HG02798 (cell line): ENCODE measurements around the gene TRUB1.
"Not testable (repeated sequence)": the region's sequence is repeated elsewhere in the genome, so short reads cannot be mapped to it uniquely, and the experiment has no call there.

Source experiments
- ATAC-seq: cut with Tn5 transposase; IDR thresholded peaks from one replicate; pipeline ENCODE4 v1.9.1; 2021; ENCODE audit warnings: mild to moderate bottlenecking; ENCODE audit not compliant: unreplicated experiment, poor library complexity

Gene TRUB1

DNA sequence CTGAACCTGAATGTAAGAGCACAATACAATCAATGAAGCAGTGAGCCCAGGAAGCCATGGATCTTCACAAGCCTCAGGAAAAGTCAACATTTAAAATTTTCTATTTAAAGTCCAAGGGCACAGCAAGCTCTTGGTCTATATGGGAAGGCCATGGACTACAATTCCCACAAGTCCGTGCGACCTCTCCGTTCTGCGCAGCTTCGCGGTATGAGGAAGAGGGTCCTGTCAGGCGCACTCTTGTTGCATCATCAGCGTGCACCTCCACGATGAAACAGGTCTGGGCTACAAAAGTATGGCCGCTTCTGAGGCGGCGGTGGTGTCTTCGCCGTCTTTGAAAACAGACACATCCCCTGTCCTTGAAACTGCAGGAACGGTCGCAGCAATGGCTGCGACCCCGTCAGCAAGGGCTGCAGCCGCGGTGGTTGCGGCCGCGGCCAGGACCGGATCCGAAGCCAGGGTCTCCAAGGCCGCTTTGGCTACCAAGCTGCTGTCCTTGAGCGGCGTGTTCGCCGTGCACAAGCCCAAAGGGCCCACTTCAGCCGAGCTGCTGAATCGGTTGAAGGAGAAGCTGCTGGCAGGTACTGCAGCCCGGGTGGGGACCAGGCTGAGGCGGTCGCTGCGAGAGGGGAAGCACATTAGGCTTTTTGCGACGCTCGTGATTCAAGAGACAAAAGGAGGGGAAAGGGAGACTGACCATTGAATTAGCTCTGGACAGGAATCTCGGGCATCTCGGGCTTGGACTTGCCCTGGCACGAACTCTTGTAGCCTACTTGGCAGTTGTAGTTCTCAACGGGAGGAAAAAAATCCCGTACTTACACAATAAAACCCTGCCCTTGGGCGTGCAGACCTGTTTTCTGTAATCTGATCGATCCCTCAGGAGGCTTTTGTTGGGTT, at the start of gene TRUB1:
TRUB1 (plus strand) TSS at position 234 of the 894 bp plus-strand sequence; CDS start at position 293, 59 bp downstream.
- ATAC-seq = peak; percentile 100

DNA sequence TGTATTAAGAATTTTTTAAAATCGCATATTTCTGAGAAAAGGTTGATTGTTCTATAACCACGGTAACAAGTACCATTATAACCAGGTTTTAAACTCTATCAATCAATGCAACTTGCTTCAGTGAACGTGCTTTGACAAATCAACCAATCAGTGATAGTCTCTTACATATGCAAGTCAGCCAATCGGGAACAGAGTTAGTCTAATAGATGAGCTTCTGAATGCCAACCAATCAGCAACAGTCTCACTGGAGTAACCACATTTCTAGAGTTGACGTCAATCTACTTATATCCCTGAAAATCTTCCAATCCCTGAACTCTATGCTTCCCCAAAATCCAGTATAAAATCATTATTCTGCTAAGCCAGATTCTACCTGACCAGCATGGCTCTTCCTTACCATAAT, 44.7 kb upstream of the TRUB1 start:
- ATAC-seq = no peak

DNA sequence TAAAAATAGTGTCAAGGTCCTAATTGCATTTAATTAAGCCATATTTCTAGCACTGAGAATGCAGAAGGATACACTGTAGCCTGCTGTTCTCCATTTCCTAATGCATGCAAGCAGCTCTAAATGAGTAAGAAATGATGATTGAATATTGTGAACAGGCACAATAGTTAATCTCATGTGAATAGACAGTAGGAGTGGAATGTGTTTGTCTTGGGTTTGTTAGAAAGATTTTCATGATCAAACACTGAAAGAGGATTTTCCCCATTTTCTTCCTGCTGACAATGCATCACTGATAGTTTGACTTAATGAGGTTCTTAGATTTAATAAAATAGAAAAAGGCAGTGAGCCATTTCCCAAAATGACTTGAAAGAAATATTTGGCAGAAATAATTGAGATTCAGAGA, 43.1 kb upstream of the TRUB1 start:
- ATAC-seq = no peak

GRCh38 chr10:114897011-114897410, 41.0 kb upstream of the TRUB1 start:
- not testable (repeated sequence) for ATAC-seq

- ATAC-seq = no peak
Observed at GRCh38 chr10:114897593-114897992, 40.4 kb upstream of the TRUB1 start.

DNA sequence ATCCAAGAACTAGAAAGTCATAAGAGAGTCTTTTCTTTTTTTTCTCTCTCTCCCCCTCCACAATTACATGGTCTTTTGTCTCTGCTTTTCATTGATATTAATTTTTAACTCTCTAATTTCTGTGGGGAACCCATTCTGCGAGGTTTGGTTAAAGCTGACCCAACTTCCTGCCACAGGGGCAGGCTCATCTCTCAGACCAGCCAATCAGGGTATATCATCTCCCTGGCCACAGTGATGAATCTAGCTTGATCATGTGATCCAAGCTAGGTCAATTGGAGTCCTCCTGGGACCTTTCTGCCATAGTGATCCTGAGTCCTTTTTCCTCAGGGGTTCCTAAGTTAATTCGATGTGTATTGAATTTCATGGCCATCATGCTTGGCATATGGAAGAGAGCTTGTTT, 38.0 kb upstream of the TRUB1 start:
- ATAC-seq = no peak

- ATAC-seq = no peak
Observed at GRCh38 chr10:114900658-114901057, 37.3 kb upstream of the TRUB1 start.

DNA sequence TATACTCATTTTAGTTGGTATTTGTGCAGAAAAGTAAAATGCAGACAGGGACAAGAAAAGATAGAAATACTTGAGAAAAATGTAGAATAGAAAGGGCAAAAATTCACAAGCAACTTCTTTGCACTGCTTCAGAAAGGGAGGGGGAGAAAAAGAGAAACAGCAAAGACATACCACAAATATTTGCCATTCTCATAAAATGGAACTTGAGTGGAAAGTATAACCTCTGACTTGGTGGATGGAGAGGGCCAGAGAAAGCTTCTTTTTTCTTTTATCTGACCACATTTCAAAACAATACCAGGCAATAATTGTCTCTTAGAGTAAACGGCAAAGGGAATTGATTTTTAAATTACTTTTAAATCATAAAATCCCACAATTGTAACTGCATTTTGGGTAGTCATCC, 35.8 kb upstream of the TRUB1 start:
- no peak for ATAC-seq

DNA sequence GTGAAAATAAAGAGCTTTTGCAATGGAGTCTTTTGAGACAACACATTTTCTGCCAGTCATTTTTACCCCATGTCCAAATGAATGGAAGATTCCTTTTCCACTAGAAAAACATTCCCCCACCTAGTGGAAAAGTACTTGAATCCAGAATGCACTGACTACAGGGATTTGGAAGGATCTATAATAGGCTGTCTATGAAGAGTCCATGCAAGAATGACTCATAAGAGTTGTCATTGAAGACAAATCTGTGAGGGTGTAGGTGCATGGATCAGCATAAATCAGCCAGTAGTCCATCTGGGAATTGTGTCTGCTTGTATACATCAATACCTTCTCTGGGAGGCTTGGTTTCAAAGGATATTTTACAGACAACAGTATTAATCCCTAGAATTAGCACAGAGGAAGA, 32.5 kb upstream of the TRUB1 start:
- ATAC-seq = no peak

DNA sequence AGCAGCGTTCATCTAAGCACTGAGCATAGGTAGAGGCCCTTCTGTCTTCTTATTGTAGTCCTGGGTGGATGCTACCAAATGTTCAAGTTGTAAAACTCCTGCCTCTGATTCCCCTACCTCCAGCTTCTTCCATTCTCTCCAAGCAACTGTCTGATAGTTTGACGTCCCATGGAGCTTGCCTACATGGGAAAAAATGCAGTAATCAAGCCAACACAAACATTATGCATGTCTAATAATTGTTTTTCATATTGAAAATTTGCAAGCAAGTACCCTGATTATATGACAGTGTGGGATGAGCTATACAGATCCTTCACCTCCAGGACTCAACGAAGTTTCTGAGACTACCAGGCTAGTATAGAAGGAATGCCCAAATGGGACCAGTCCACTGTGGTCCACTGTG, 31.0 kb upstream of the TRUB1 start:
- ATAC-seq = no peak

GRCh38 chr10:114908896-114909295, 29.1 kb upstream of the TRUB1 start:
- no peak for ATAC-seq

GRCh38 chr10:114911052-114911711, 26.8 kb upstream of the TRUB1 start:
- peak; percentile 52 for ATAC-seq

DNA sequence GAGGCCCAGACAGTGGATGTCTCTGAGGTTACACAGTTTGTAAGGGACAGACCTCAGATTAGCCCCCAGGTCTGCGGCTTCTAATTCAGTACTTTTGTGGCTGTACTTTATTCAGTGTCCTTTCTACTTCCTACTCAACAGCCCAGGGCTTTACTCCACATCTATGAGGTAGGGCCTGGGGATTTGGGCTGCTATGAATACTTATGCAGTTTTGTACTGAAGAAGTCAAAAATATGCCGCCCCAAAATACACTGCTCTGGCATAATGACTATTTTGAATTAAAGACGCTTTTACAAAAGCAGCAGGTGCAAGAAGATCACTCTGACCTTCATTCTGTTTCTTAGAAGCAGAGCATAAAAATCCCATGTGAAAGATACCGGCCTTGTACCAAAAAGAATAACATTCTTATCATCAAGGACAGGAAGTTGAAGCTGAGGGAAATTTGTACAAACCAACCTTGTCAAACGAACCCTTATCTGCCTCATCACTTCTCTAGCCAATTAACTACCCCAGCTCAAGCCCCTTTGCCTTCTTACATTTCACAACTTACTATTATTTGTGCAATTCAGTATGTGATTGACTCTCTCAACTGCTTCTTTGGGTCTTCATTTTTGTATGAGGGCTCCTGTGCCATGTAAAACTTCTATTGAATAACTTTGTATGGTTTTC, 26.1 kb upstream of the TRUB1 start:
- peak; percentile 3 for ATAC-seq

GRCh38 chr10:114912470-114912859, 25.5 kb upstream of the TRUB1 start:
- no peak for ATAC-seq

- ATAC-seq = no peak
Observed at GRCh38 chr10:114914560-114914959, 23.4 kb upstream of the TRUB1 start.

DNA sequence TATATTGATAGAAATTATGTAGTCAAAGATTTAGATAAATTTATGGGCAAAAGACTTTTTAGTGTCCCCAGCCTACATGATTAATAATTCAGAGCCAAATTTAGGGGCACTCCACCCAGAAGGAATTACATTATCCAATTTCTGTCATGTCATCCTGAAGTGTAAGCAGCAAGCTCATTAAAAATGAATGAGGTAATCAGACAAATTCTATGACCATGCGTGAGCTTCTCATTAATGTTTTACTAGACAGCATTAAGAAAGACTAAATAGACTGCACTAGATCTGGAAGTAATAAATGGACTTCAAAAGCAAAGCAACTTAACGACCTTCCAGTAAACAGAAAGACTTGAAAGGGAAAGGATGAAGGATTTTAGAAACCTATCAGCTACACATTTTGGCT, 22.7 kb upstream of the TRUB1 start:
- ATAC-seq = no peak

- no peak for ATAC-seq
Observed at GRCh38 chr10:114916653-114917052, 21.3 kb upstream of the TRUB1 start.

GRCh38 chr10:114917459-114917858, 20.5 kb upstream of the TRUB1 start:
- ATAC-seq = no peak

DNA sequence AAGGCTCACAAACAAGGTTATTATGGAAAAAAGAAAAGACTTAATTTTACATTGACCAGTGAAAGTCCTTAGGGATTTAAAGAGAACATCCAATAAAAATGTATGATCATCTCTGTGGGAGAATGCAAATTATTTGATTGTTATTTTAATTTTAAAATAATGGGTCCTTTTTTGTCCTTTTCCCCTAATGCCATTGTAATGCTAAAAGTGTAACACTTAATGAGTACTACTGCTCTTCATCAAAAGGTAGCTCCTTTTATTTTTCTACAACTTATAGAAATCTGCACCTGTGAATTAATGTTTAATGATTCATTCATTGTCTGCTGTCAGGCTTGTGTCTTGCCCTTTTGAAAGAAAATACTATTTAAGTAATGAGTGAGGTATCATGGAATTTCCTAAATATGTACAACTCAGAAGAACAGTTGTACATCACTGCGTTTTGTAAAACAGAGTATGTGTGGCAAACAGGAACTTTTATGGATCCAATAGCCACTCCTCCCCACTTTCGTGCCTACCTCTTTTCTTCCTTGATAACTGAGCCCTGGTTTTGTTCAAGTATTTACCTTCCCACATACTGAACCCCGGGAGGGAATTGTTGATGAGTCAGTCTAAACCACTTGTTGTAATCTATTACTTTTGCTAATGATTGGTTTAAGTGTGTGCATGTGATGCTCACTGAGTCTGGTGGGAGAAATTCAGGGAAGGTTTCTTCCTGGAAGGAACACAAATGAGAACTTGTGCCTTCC, 19.9 kb upstream of the TRUB1 start:
- no peak for ATAC-seq

GRCh38 chr10:114920459-114920858, 17.5 kb upstream of the TRUB1 start:
- no peak for ATAC-seq
